Measurements from ENCODE around the gene FGFR2.

Gene FGFR2

DNA sequence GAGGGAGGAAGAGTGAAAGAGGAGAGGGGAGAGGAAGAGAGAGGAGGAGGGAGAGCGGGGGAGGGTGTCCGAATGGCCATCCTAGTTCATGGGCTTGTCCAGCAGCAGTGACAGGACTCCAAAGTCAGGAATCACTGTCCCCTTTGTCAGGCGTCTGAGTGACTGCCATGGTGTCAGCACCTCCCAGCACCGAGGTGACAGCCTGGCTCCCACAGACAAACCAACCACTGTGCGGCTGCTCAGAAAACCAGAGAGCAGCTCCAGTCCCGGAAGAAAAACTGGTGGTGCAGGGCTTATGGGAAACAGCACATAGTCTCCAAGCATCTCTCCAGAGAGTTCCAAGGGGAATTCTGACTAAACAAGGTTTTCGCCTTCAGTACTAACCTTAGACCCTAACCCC is 18.9 kb upstream of the FGFR2 start:
- TF ChIP-seq GATA2 (IDR thresholded peaks at IDR 0.05; ENCODE audit: low read depth, low read length) (no peak), GATA3 (IDR thresholded peaks at IDR 0.05; ENCODE audit: low read depth, low read length) (no peak)

DNA sequence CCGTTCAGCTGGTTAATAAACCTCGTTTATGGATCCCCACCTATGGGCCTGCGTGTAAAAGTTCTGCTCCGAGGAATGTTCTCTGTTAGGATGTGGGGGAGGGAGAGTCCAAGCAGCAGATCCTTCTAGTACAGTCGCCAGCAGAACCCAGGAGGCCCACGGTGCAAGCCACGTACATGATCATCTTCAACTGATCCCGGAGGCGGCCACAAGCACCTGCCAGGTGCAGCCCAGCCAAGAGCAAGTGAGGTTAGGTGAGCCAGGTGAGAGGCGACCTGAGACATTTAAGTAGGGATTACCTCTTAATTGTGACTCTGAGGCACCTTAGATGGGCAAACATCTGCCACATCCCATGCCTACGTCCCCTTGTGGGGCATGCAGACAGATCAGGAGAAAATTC is 18.0 kb upstream of the FGFR2 start:
- no peak for TF ChIP-seq GATA3 (IDR thresholded peaks at IDR 0.05; ENCODE audit: low read depth, low read length)
- TF ChIP-seq GATA2 (IDR thresholded peaks at IDR 0.05; ENCODE audit: low read depth, low read length) = no peak

DNA sequence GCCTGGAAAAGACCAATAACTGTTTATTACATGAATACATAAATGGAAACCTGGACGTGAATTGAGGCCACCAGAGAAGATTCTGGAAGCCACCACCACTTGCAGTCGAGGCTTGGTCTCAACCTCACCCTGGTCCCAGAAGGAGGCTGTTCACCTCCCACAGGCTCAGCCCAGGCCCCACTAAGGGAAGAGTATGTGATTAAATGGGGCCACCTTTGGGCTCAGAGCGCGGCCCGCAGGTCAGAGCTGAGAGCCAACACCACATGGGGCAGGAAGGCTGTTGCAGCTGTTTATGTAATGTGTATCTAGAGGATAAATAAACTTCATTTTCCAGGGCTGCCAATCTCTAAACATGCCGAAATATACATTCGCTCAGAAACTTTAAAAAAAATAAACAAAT is 17.6 kb upstream of the FGFR2 start:
- TF ChIP-seq GATA3 (IDR thresholded peaks at IDR 0.05; ENCODE audit: low read depth, low read length) (no peak), GATA2 (IDR thresholded peaks at IDR 0.05; ENCODE audit: low read depth, low read length) (no peak)

DNA sequence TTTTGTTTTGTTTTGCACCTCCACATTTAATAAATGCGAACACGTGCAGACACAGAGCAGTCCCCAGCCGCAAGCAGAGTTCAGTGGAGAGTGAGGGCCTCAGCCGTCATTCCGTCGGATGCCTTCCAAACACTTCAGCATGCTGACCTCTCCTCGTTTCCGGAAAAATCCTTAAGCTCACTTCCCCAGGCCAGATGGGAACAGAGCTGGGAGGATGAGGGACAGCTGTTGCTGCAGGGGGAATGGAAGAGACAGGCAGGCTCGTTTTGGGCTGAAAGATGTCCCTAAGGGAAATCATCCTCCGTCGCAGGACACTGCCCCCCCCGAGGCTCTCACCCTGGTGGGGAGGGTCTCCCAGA is 17.2 kb upstream of the FGFR2 start:
- TF ChIP-seq GATA3 (IDR thresholded peaks at IDR 0.05; ENCODE audit: low read depth, low read length) = no peak
- no peak for TF ChIP-seq GATA2 (IDR thresholded peaks at IDR 0.05; ENCODE audit: low read depth, low read length)

DNA sequence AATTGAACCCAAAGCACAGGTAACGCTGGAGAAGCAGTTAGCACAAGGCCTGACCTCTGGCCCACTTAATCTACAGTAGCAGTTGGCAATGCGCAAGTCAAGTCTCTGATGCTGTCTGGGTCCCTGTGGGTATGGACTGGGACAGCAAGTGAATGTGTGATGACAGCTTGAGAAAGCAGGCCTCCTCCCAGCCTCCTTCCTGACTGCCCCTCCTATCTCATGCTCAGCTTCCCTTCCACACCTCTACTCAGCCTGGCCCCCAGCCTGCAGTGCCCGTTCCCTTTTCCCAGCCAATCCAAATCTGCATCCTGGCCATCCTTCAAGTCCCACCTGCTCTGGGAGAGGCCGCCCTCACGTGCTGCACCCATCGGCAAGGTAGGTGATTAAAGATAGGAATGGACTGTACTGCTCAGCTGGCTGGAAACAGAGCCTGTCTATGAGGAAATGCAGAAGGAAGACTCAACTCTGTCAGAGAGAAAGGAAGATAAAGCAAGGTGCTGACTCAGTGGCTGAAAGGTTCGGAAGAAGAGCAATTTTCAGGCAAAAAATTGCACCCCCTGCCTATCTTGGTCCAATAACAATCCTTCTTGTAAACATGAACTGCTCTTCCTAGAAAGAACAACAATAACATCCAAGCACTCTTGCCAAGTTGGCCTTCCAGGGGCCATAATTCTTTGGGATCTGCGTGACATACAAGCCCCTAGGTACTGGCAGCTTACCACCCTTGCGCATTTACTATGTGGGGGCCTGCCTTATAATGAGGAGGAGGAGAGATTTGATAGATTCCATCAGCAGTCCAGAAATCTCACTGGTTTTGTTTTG is 16.6 kb upstream of the FGFR2 start:
- TF ChIP-seq GATA3 (IDR thresholded peaks at IDR 0.05; ENCODE audit: low read depth, low read length) (no peak), GATA2 (IDR thresholded peaks at IDR 0.05; ENCODE audit: low read depth, low read length) (no peak)

DNA sequence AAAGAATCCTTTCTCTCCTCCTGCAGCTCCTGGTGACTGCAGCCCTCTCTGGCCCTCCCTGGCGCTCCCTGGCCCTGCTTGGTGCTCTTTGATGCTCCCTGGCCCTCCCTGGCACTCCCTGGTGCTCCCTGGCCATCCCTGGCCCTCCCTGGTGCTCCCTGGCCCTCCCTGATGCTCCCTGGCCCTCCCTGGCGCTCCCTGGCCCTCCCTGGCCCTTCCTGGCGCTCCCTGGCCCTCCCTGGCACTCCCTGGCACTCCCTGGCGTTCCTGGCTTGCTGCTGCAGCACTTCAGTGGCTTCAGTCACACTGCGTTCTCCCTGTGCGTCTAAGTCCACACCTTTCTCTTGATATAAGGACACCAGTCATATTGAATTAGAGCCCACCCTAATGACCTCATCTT is 15.2 kb upstream of the FGFR2 start:
- no peak for TF ChIP-seq GATA2 (IDR thresholded peaks at IDR 0.05; ENCODE audit: low read depth, low read length)
- no peak for TF ChIP-seq GATA3 (IDR thresholded peaks at IDR 0.05; ENCODE audit: low read depth, low read length)

DNA sequence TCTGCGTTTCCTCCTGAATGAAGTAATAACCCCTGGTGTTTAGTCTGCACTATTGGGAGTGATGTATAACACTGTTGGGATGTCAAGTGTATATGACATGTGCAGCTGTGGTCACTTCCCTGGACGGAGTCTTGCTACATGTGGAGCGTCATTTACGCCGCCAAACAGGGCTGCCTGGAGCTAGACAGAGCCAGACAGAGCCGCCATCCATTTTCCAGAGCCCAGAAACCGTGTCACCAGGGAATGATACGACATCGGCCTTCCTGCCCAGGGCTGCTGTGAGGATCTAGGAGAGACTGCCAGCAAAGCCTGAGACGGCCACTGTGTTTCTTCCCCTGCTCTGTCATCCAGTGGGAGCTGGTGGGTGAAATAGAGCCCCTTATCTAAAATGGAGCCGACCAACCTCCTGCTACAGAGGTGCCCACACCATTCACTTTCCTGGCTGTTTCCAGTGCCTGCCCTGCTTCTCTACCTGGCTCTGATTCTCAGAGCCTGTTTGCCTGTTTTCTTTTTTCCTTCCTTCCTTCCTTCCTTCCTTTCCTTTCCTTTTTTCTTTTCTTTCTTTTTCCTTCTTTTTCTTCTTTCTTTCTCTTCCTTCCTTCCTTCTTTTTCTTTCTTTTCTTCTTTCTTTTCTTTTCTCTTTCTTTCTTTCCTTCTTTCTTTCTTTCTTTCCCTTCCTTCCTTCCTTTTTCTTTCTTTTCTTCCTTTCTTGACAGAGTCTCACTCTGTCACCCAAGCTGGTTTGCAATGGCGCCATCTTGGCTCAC is 13.3 kb upstream of the FGFR2 start:
- TF ChIP-seq GATA3 (IDR thresholded peaks at IDR 0.05; ENCODE audit: low read depth, low read length) (no peak), GATA2 (IDR thresholded peaks at IDR 0.05; ENCODE audit: low read depth, low read length) (no peak)

DNA sequence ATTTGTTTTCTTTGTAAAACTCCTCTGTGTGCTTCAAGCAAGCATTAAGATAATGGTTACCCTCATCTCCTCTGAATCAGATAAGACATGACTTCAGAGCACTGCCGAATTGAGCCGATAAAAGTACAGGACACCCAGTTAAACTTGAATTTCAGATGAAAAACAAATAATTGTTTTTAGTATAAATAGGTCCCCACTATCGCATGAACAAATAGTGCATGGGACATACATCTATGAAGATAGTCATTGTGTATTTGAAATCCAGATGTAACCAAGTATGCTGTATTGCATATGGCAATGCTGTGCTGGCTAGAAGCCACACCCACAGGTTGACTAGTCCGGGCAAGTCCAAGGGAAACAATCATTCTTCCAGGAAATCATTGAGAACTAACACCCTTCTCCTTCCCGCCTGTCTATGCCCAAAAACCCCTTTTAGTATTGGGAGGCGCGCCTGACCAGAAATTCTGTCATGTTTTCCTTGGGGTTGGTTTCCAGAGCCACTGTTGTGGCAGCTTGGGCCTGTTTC is 12.6 kb upstream of the FGFR2 start:
- no peak for TF ChIP-seq GATA3 (IDR thresholded peaks at IDR 0.05; ENCODE audit: low read depth, low read length)
- no peak for TF ChIP-seq GATA2 (IDR thresholded peaks at IDR 0.05; ENCODE audit: low read depth, low read length)

DNA sequence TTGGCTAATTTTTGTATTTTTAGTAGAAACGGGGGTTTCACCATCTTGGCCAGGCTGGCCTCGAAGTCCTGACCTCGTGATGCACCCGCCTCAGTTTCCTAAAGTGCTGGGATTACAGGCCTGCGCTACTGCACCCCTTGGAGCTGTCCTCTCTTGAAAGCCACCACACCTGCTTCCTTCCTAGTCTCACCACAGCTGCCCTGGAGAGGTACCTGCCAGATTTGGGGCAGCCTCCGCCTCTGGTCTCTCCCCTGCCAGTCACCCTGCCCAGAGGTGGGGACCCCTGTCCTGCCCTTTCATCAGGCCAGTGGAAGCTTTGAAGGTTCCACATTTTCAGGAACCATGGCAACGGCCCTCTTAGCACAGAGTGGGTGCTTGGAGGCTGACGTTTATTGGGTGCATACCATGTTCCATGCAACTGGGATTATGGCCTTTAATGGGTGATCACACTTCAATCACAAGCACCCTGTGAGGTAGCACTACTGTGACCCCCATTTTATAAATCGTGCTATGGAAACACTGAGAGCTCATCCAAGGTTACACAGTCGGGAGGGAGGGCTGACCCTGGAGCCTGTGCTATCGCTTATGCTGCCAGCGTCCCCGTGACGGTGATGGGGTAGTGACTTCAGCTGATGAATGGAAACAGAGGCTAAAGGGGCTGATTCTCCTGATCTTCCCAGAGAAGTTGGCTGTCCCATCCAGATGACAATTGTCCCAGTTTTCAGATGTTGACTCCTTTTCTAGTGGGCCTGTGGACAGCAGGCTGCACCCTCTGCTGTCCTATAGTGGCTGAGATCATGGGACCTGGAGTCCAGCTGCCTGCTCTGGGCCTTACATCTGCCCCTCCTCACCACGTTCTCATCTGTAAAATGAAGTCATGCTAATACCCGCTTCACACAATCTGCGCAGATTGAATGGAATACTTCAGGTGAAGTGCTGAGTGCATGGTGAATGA is 11.5 kb upstream of the FGFR2 start:
- no peak for TF ChIP-seq GATA2 (IDR thresholded peaks at IDR 0.05; ENCODE audit: low read depth, low read length)

DNA sequence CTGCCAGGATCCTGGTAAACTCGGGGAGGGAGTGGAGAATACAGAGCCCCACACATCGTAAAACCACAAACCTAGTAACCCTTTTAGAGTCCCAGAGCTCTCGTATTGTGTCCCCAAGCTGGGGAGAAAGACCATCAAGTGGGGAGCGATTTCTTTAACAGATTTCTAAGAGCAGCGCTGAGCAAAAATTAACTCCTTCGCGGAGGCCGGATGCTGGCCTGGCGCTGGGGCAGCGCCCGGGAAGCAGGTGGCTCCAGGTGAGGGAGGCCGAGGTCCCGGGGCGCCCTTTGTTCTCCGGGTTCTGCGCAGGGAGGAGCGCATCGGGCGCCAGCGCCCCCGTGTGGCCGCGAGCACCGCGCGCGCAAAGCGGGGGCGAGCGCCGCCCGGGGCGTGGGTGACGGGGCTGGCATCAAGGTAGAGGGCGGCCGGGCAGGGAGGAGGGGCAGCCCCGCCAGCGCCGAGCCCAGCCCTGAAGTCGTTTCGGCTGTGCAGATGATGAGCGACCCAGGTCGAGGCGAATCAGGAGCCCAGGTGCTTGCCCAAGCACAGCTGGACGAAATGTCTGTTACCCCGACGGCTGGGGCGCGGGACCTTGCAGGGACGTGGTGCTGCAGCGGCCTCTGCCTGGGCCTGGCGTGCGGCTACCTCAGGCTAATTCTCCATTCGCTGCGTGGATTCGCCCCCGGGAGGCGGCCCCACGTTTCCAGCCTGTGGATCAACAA is 10.4 kb upstream of the FGFR2 start:
- TF ChIP-seq GATA2 (IDR thresholded peaks at IDR 0.05; ENCODE audit: low read depth, low read length) (no peak), GATA3 (IDR thresholded peaks at IDR 0.05; ENCODE audit: low read depth, low read length) (no peak)

DNA sequence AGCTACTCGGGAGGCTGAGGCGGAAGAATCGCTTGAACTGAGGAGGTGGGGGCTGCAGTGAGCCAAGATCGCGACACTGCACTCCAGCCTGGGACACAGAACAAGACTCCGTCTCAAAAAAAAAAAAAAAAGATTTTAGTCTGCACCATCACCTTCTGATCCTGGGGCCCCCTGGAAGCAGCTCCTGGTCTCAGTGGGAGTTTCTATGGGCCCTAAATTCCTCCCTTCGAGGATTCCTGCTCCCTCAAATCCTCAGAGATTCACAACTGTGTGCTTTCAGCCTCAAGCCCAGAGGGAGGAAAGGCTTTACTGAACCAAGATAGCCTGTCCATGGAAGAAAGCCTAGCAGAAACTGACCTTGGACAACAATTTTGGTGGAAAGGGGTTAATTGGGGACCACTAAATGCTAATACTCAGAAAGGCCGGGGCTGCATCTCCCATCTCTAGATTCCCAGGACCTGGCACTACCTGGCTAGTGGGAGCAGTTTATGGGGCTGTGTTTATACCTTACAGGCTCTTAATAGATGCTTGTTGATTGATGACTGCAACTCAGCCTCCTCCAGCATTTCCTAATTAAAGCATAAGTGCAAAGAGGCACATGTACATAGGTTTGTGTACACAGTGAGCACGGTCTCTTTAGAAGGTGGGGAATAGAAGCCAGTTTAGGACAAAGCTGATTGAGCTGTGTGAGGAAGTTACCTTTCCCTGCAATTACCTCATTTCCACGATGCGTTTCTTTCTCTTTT is 9.2 kb upstream of the FGFR2 start:
- TF ChIP-seq GATA3 (IDR thresholded peaks at IDR 0.05; ENCODE audit: low read depth, low read length) = no peak
- no peak for TF ChIP-seq GATA2 (IDR thresholded peaks at IDR 0.05; ENCODE audit: low read depth, low read length)

DNA sequence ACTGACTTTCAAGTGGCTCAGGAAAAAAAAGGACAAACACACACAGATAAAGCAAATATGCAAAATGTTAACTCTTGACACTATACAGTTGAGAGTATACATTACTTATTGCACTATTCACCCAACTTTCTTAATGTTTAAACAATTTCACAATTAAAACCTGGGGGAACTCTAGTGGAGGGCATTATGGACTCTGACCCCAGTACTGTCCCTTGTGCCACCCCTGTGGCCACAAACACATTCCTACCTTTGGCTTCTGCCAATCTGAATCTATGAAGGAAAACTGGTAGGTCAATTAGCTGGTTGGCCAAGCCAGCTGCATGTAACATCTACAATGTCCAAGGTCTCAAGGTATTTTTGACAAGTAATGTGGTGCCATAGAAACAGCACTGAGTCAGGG is 7.5 kb upstream of the FGFR2 start:
- TF ChIP-seq GATA2 (IDR thresholded peaks at IDR 0.05; ENCODE audit: low read depth, low read length) = no peak
- TF ChIP-seq GATA3 (IDR thresholded peaks at IDR 0.05; ENCODE audit: low read depth, low read length) = no peak

DNA sequence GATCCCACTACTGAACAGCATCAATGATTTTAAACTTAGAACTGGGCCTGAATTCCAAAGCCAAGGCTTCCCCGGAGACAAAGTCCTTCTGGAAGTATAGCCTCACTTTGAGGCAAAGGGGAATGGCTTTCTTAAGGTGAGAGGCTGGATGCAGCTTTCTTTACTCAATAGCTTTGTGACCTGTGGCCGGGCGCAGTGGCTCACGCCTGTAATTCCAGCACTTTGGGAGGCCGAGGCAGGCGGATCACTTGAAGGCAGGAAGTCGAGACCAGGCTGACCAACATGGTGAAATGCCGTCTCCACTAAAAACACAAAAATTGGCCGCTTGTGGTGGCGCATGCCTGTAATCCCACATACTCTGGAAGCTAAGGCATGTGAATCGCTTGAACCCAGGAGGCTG is 3.2 kb upstream of the FGFR2 start:
- TF ChIP-seq GATA2 (IDR thresholded peaks at IDR 0.05; ENCODE audit: low read depth, low read length) = no peak
- no peak for TF ChIP-seq GATA3 (IDR thresholded peaks at IDR 0.05; ENCODE audit: low read depth, low read length)
